Iris pigment epithelial cell (primary cell): ENCODE data around the gene POLA1.

Experiments used
- DNase-seq: peaks from one replicate; pipeline ENCODE4 v3.0.0-alpha.2; 2011; ENCODE audit warnings: low read depth

Gene POLA1

GRCh38 chrX:24696294-24696693, 2.6 kb downstream of the POLA1 start:
- peak; percentile 10 for DNase-seq

GRCh38 chrX:24702362-24703184, 8.9 kb downstream of the POLA1 start:
- no peak for DNase-seq

GRCh38 chrX:24703185-24703494, 9.4 kb downstream of the POLA1 start:
- no peak for DNase-seq

GRCh38 chrX:24718771-24719170, 25.1 kb downstream of the POLA1 start:
- DNase-seq: no peak

- no peak for DNase-seq
Measured at GRCh38 chrX:24720036-24720435, 26.3 kb downstream of the POLA1 start.

- no peak for DNase-seq
Measured at GRCh38 chrX:24728530-24728929, 34.8 kb downstream of the POLA1 start.

- DNase-seq: no peak
Measured at GRCh38 chrX:24732766-24733500, 39.2 kb downstream of the POLA1 start.

GRCh38 chrX:24741330-24741729, 47.6 kb downstream of the POLA1 start:
- DNase-seq: no peak

- DNase-seq: no peak
Measured at GRCh38 chrX:24748196-24748595, 54.5 kb downstream of the POLA1 start.

- DNase-seq: no peak
Measured at GRCh38 chrX:24759786-24760185, 66.1 kb downstream of the POLA1 start.

- DNase-seq: peak; percentile 63
Measured at GRCh38 chrX:24760363-24761000, 66.8 kb downstream of the POLA1 start.

- DNase-seq: peak; percentile 3
Measured at GRCh38 chrX:24761306-24761705, 67.6 kb downstream of the POLA1 start.

- DNase-seq: no peak
Measured at GRCh38 chrX:24763989-24764388, 70.3 kb downstream of the POLA1 start.

GRCh38 chrX:24767557-24767956, 73.8 kb downstream of the POLA1 start:
- DNase-seq: peak; percentile 5

- DNase-seq: no peak
Measured at GRCh38 chrX:24768556-24768955, 74.8 kb downstream of the POLA1 start.

- peak; percentile 15 for DNase-seq
Measured at GRCh38 chrX:24774650-24775049, 80.9 kb downstream of the POLA1 start.

GRCh38 chrX:24775891-24776290, 82.2 kb downstream of the POLA1 start:
- DNase-seq: no peak

- no peak for DNase-seq
Measured at GRCh38 chrX:24777660-24778059, 83.9 kb downstream of the POLA1 start.

- DNase-seq: no peak
Measured at GRCh38 chrX:24782011-24782410, 88.3 kb downstream of the POLA1 start.

GRCh38 chrX:24789047-24789446, 95.3 kb downstream of the POLA1 start:
- DNase-seq: no peak

- DNase-seq: no peak
Measured at GRCh38 chrX:24790166-24790565, 96.4 kb downstream of the POLA1 start.

GRCh38 chrX:24796204-24796603, 102.5 kb downstream of the POLA1 start:
- no peak for DNase-seq

- DNase-seq: no peak
Measured at GRCh38 chrX:24799078-24799477, 105.4 kb downstream of the POLA1 start.
